Endodermal cell (in vitro differentiated cells): ENCODE results near the gene CCDC87. TPM values are rescaled to one million over a fixed set of nuclear protein-coding genes. Genes with fewer than 3 reads are reported as not detected.

Experiments used
- DNase-seq: peaks from one replicate; pipeline ENCODE4 v3.0.0-alpha.2; 2017
- H3K27ac ChIP-seq: 2 replicates; pipeline ENCODE4 v1.5.1; 2013; ENCODE audit warnings: mild to moderate bottlenecking, low read depth, low read length, moderate library complexity
- H3K27me3 ChIP-seq: 2 replicates; pipeline ENCODE4 v1.6.1; 2013; ENCODE audit warnings: mild to moderate bottlenecking, low read length, moderate library complexity; ENCODE audit not compliant: insufficient read depth, control insufficient read depth, poor library complexity, severe bottlenecking
- H3K36me3 ChIP-seq: 2 replicates; pipeline ENCODE4 v1.7.0; 2013; ENCODE audit warnings: mild to moderate bottlenecking, low read length, moderate library complexity; ENCODE audit not compliant: control insufficient read depth, insufficient read depth
- H3K4me1 ChIP-seq: one replicate; pipeline ENCODE4 v1.7.0; 2013; ENCODE audit warnings: low read length; ENCODE audit not compliant: control insufficient read depth, insufficient read depth
- H3K4me3 ChIP-seq: 2 replicates; pipeline ENCODE4 v1.5.1; 2013; ENCODE audit warnings: mild to moderate bottlenecking, low read length, moderate library complexity
- H3K9ac ChIP-seq: 2 replicates; pipeline ENCODE4 v1.6.1; 2013; ENCODE audit warnings: mild to moderate bottlenecking, low read length, moderate library complexity; ENCODE audit not compliant: poor library complexity, severe bottlenecking; ENCODE audit errors: extremely low read depth
- H3K9me3 ChIP-seq: 2 replicates; pipeline ENCODE4 v1.6.1; 2013; ENCODE audit warnings: mild to moderate bottlenecking, low read length, moderate library complexity; ENCODE audit not compliant: control insufficient read depth
- H3K27ac Mint-ChIP-seq: 2 replicates; pipeline ENCODE4 v1.8.0; 2020; ENCODE audit warnings: mixed read lengths
- H3K27me3 Mint-ChIP-seq: 2 replicates; pipeline ENCODE4 v1.8.0; 2021; ENCODE audit warnings: mild to moderate bottlenecking, mixed read lengths; ENCODE audit not compliant: insufficient read depth
- H3K36me3 Mint-ChIP-seq: 2 replicates; pipeline ENCODE4 v1.8.0; 2020; ENCODE audit warnings: low read depth, mixed read lengths
- H3K4me1 Mint-ChIP-seq: 2 replicates; pipeline ENCODE4 v1.8.0; 2020; ENCODE audit warnings: mixed read lengths
- H3K4me3 Mint-ChIP-seq: 2 replicates; pipeline ENCODE4 v1.8.0; 2020; ENCODE audit warnings: mild to moderate bottlenecking, moderate library complexity, mixed read lengths
- H3K9me3 Mint-ChIP-seq: 2 replicates; pipeline ENCODE4 v1.8.0; 2020; ENCODE audit warnings: mild to moderate bottlenecking, mixed read lengths
- CTCF ChIP-seq: fragments of 200-600 bp; sonication (generic); conservative IDR thresholded peaks from 2 replicates; pipeline ENCODE4 v1.5.0; 2021; ENCODE audit warnings: antibody characterized with exemption, mild to moderate bottlenecking
- WGBS, 2 experiments: methylation state at CpG; one replicate each; pipeline versions ENCODE4 v1.1.5 to v1.1.7; 2013; ENCODE audit warnings: missing lambda C conversion rate in 2 of 2, mixed read lengths in 1 of 2; ENCODE audit not compliant: insufficient coverage in 1 of 2, insufficient read length in 1 of 2; 5-methylcytosine and 5-hydroxymethylcytosine counted together
- total RNA-seq, 2 donors: library from RNA; stranded (reverse); fragmentation: NEBNext Ultra II Directional in 1 of 2; extraction: Animal tissue kit (Norgen Biotek cat#: 25700) in 1 of 2; gene quantifications; 2 replicates in 1 of 2; 3 replicates in 1 of 2; pipeline ENCODE4 v1.2.1, GENCODE V29; 2021

Gene CCDC87
- total RNA-seq, 2 donors from 2014 or later = 0.84 to 1.5 TPM

- H3K9me3 Mint-ChIP-seq = no peaks in the 10 kb centered on the region
- H3K27me3 ChIP-seq = no peaks in the 10 kb centered on the region
- no peak overlapping the region for H3K27ac ChIP-seq
- WGBS, 2 experiments = 94 to 95% methylated on average over 13 to 24 of the region's 24 CpGs
- TF ChIP-seq CTCF = no peak
- H3K27me3 Mint-ChIP-seq = peaks cover 13% of the 10 kb centered on the region
- H3K27ac Mint-ChIP-seq = no peak overlapping the region
- H3K4me3 ChIP-seq = no peak overlapping the region
- no peaks in the 10 kb centered on the region for H3K36me3 ChIP-seq
- no peaks in the 10 kb centered on the region for H3K4me1 Mint-ChIP-seq
- no peak overlapping the region for H3K4me3 Mint-ChIP-seq
- no peaks in the 10 kb centered on the region for H3K36me3 Mint-ChIP-seq
- no peaks in the 10 kb centered on the region for H3K9me3 ChIP-seq
- H3K4me1 ChIP-seq = no peaks in the 10 kb centered on the region
- no peak overlapping the region for H3K9ac ChIP-seq
- DNase-seq = no peak
Observed at GRCh38 chr11:66557733-66558326, 35.0 kb downstream of the CCDC87 start.

- Histone ChIP-seq H3K27me3 (no peaks in the 10 kb centered on the region), H3K9ac (no peak overlapping the region), H3K4me3 (no peak overlapping the region), H3K9me3 (no peaks in the 10 kb centered on the region), H3K4me1 (no peaks in the 10 kb centered on the region), H3K36me3 (no peaks in the 10 kb centered on the region), H3K27ac (no peak overlapping the region)
- H3K9me3 Mint-ChIP-seq = no peaks in the 10 kb centered on the region
- peaks cover 13% of the 10 kb centered on the region for H3K27me3 Mint-ChIP-seq
- H3K36me3 Mint-ChIP-seq = no peaks in the 10 kb centered on the region
- WGBS, 2 experiments = 90 to 98% methylated on average over 6 to 7 of the region's 7 CpGs
- no peak for TF ChIP-seq CTCF
- H3K4me3 Mint-ChIP-seq = no peak overlapping the region
- H3K4me1 Mint-ChIP-seq = no peaks in the 10 kb centered on the region
- H3K27ac Mint-ChIP-seq = no peak overlapping the region
- DNase-seq = no peak
Observed at GRCh38 chr11:66556086-66556485, 36.8 kb downstream of the CCDC87 start.

GRCh38 chr11:66555416-66555815 lies 37.4 kb downstream of the CCDC87 start:
- Histone ChIP-seq H3K9ac (no peak overlapping the region), H3K27ac (no peak overlapping the region), H3K4me1 (no peaks in the 10 kb centered on the region), H3K9me3 (no peaks in the 10 kb centered on the region), H3K36me3 (no peaks in the 10 kb centered on the region), H3K27me3 (no peaks in the 10 kb centered on the region), H3K4me3 (no peak overlapping the region)
- WGBS, 2 experiments = 72 to 82% methylated on average over 3 of the region's 3 CpGs
- H3K27ac Mint-ChIP-seq = no peak overlapping the region
- TF ChIP-seq CTCF = no peak
- H3K4me3 Mint-ChIP-seq = no peak overlapping the region
- H3K9me3 Mint-ChIP-seq = no peaks in the 10 kb centered on the region
- peaks cover 13% of the 10 kb centered on the region for H3K27me3 Mint-ChIP-seq
- H3K4me1 Mint-ChIP-seq = no peaks in the 10 kb centered on the region
- DNase-seq = no peak
- H3K36me3 Mint-ChIP-seq = no peaks in the 10 kb centered on the region
